Measurements from ENCODE around the gene PAK1. TPM values are rescaled to one million over a fixed set of nuclear protein-coding genes. Genes with fewer than 3 reads are reported as not detected.

PAK1 gene
- total RNA-seq, 4 donors from 2014 or later = 17.8 to 34.5 (median 21.6) TPM

GRCh38 chr11:77359481-77359880 lies 114.4 kb downstream of the PAK1 start:
- no peak overlapping the region for H3K4me3 ChIP-seq (ENCODE audit: low read depth, poor library complexity, severe bottlenecking)
- TF ChIP-seq POLR2A (IDR thresholded peaks at IDR 0.05) (no peak), CTCF (IDR thresholded peaks at IDR 0.05) (no peak)
- DNase-seq (ENCODE audit: low spot score in 2 of 2) = no peak
- intact Hi-C loops (cut with DNase I; ENCODE audit: low total_unique reads) = no loop called here

GRCh38 chr11:77353131-77353530 lies 120.8 kb downstream of the PAK1 start:
- intact Hi-C loops (cut with DNase I; ENCODE audit: low total_unique reads) = no loop called here
- WGBS, 2 donors = 61 to 66% methylated on average over 3 of the region's 3 CpGs
- TF ChIP-seq CTCF (IDR thresholded peaks at IDR 0.05) (no peak), POLR2A (IDR thresholded peaks at IDR 0.05) (no peak)
- no peak for DNase-seq (ENCODE audit: low spot score in 2 of 2)
- H3K4me3 ChIP-seq (ENCODE audit: low read depth, poor library complexity, severe bottlenecking) = no peak overlapping the region

GRCh38 chr11:77351281-77351886 lies 122.5 kb downstream of the PAK1 start:
- TF ChIP-seq CTCF (IDR thresholded peaks at IDR 0.05) (no peak), POLR2A (IDR thresholded peaks at IDR 0.05) (no peak)
- DNase-seq (ENCODE audit: low spot score in 2 of 2) = no peak
- intact Hi-C loops (cut with DNase I; ENCODE audit: low total_unique reads) = no loop called here
- no peak overlapping the region for H3K4me3 ChIP-seq (ENCODE audit: low read depth, poor library complexity, severe bottlenecking)

GRCh38 chr11:77347948-77348347 lies 125.9 kb downstream of the PAK1 start:
- intact Hi-C loops (cut with DNase I; ENCODE audit: low total_unique reads) = no loop called here
- TF ChIP-seq CTCF (IDR thresholded peaks at IDR 0.05) = no peak
- no peak for TF ChIP-seq POLR2A (IDR thresholded peaks at IDR 0.05)
- WGBS, 2 donors = 80 to 86% methylated on average over 2 of the region's 2 CpGs
- no peak for DNase-seq (ENCODE audit: low spot score in 2 of 2)
- no peak overlapping the region for H3K4me3 ChIP-seq (ENCODE audit: low read depth, poor library complexity, severe bottlenecking)

- DNase-seq (ENCODE audit: low spot score in 2 of 2) = no peak
Measured at GRCh38 chr11:77346906-77347603, 126.8 kb downstream of the PAK1 start.

More at GRCh38 chr11:77346906-77347603, 126.8 kb downstream of the PAK1 start:
- 92 to 94% methylated on average over 2 of the region's 2 CpGs for WGBS, 2 donors
- intact Hi-C loops (cut with DNase I; ENCODE audit: low total_unique reads) = no loop called here
- TF ChIP-seq CTCF (IDR thresholded peaks at IDR 0.05) (no peak), POLR2A (IDR thresholded peaks at IDR 0.05) (no peak)
- H3K4me3 ChIP-seq (ENCODE audit: low read depth, poor library complexity, severe bottlenecking) = no peak overlapping the region
